GM19193 (cell line): ENCODE results near the gene ZNF341.

Experiments used
- POLR2A ChIP-seq: IDR thresholded peaks from 4 replicates; pipeline ENCODE4 v1.6.1; 2011; ENCODE audit not compliant: insufficient read depth, insufficient read length; ENCODE audit errors: extremely low read depth

Gene ZNF341

GRCh38 chr20:33828967-33829560 lies 97.3 kb downstream of the ZNF341 start:
- TF ChIP-seq POLR2A = no peak

GRCh38 chr20:33829636-33830035 lies 97.8 kb downstream of the ZNF341 start:
- TF ChIP-seq POLR2A = no peak

GRCh38 chr20:33830371-33830770 lies 98.6 kb downstream of the ZNF341 start:
- TF ChIP-seq POLR2A = no peak

GRCh38 chr20:33832103-33832804 lies 100.5 kb downstream of the ZNF341 start:
- no peak for TF ChIP-seq POLR2A

- no peak for TF ChIP-seq POLR2A
Observed at GRCh38 chr20:33833333-33833732, 101.5 kb downstream of the ZNF341 start.

- no peak for TF ChIP-seq POLR2A
Observed at GRCh38 chr20:33835615-33836172, 103.9 kb downstream of the ZNF341 start.

- no peak for TF ChIP-seq POLR2A
Observed at GRCh38 chr20:33836277-33836676, 104.5 kb downstream of the ZNF341 start.

- no peak for TF ChIP-seq POLR2A
Observed at GRCh38 chr20:33837096-33837830, 105.5 kb downstream of the ZNF341 start.

GRCh38 chr20:33838035-33838864 lies 106.5 kb downstream of the ZNF341 start:
- TF ChIP-seq POLR2A = no peak

- TF ChIP-seq POLR2A = no peak
Observed at GRCh38 chr20:33839591-33839990, 107.8 kb downstream of the ZNF341 start.

GRCh38 chr20:33840160-33840559 lies 108.4 kb downstream of the ZNF341 start:
- TF ChIP-seq POLR2A = no peak

- no peak for TF ChIP-seq POLR2A
Observed at GRCh38 chr20:33840759-33841435, 109.1 kb downstream of the ZNF341 start.

GRCh38 chr20:33841436-33841799 lies 109.6 kb downstream of the ZNF341 start:
- no peak for TF ChIP-seq POLR2A
